GM18909 (cell line): ENCODE measurements around the gene PAX6.

ENCODE experiments used
- ATAC-seq: cut with Tn5 transposase; IDR thresholded peaks from one replicate; pipeline ENCODE4 v1.9.1; 2021; ENCODE audit warnings: mild to moderate bottlenecking; ENCODE audit not compliant: unreplicated experiment, poor library complexity

The PAX6 gene

DNA sequence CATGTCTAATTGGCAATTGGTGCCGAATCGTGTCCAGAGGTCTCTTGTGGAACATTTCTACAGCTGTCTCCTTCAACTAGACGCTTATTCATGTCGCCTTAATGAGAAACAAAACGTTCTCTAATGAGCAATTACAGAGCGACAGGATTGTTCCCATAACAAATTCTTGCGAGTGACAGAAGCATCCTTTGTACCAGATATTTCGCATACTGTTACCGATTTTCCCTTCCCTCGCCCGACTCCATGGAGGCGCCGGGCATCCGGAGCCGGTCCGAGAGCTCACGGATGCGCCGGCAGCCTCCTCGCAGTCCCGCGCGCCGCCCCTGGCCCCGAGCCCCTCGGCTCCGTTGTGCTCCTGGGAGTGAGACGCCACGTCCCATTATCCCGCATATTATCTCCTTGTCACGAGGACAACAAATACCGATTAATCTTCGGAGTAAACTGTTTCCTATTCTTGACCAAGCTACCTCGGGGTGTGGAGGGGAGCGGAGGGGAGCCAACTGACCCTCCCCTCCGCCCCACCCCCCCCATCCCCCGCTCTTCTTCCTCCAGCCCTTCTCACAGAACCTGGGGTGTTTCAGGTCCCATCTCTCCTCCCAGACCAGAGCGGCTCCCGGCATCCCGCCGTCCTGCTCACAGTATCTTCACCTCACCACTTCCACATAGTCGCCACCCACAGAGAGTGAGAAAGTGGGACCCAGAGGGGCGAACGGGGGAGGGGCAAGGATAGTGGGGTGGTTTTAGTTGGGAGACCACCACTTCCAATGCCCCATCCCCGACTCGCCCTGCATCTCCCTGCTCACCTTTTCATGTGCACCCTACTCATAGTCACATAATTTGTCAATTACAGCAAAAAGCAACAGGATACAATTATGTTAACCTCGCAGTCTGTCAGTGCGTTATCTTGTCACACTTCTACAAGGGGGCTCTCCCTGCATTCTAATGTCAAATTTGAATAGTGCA lies 11.4 kb downstream of the PAX6 start:
- no peak for ATAC-seq

DNA sequence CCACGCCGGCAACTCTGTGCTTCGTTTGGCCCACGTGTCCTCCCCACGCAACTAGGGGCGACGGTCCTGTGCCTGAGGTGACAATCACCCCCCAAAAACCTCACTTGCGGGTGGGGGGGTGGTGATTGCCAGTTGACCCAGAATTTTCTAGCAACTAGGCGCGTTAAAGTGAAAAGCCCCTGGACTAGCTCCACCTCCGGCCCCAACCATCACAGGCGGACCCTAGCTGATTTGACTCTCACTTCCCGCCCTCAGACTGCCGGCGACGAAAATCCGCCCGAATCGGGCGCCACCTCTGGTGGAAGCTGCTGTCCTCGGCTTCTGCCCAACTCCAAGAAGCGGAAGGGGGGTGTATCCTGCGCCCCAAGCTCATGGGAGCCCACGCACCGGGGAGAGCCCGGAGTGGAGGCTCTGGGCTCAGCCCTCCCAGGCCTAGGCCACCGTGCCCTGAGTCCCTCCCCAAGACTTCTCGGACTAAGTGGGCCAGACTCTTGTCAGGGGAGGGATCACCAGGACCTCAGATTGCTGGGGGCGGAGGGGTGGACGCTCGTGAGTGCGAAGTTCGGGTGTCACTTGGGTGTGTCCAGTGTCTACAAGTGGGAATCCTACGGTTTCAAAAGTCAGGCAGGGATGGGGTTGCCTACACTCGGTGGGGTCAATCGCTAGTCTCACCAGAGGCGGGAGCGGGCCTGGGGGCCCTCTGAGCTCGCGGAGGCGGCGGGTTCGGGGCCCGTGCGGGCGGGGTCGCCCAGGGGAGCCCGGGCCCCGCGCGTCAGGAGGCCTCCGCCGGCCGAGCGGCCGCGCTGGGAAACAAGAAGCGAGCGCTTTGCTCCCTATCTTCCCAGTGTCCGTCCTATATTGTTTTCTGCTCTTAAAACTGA lies 12.3 kb downstream of the PAX6 start:
- ATAC-seq = peak; percentile 62

DNA sequence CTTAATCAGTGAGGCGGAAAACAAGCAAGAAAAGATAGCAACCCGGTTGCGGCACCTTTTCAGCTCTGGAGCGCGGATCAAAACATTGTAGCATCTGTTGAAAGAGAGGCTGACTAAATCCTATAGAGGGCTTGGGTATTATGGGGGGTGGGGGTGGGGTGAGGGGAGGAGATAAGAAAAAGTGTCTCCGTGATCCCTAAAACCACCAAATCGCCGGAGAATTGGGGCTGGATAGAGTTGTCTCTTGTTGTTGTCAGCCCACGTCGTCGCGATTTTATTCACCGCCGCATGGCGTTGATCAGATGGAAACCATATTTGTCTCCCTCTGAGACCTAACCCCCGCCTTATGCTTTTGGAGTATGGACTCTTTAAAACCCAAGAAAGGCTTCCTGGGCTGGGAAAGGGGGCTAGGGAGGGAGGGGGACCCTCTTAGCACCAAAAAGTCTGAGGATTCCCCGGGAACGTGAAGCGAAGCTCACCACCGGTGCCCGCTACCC lies 13.0 kb downstream of the PAX6 start:
- ATAC-seq = no peak

DNA sequence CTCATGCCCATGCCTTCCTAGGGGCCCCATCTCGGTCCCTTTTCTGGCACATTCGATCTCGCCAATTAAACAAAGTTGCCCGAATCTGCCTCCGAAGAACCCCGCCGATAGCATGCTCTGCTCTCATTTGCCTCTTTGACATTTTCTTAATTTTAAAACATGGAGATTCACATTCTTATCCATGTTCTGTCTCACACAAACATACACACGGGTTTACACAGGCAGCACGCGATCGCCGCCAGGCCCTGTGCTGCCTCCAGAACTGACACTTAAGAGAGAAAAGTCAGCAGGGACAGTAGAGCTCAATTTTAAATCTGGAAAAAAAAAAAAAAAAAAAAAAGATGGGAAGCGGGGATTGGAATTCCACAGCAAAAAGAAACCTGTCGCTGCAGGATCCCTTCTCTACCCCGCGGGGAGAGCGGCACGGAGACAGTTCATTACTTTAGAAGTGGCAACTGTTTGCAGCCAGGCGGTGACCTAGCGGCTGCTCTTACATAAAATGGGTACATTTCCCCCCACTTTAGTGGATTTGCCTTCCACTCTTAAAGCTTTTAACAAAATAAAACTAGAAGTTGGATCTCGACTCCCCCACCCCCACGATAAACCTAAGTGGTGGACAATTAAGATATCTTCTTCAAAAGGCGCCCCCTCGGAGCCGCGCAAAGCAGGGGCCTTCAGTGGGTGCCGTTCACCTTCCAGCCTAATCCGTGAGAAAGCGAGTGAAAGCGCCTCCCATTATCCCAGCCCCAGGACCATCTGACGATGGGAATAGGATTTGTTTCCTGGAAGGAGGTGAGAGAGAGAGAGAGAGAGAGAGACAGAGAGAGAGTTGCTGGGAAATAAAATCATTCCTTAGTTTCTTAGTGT lies 13.7 kb downstream of the PAX6 start:
- no peak for ATAC-seq

DNA sequence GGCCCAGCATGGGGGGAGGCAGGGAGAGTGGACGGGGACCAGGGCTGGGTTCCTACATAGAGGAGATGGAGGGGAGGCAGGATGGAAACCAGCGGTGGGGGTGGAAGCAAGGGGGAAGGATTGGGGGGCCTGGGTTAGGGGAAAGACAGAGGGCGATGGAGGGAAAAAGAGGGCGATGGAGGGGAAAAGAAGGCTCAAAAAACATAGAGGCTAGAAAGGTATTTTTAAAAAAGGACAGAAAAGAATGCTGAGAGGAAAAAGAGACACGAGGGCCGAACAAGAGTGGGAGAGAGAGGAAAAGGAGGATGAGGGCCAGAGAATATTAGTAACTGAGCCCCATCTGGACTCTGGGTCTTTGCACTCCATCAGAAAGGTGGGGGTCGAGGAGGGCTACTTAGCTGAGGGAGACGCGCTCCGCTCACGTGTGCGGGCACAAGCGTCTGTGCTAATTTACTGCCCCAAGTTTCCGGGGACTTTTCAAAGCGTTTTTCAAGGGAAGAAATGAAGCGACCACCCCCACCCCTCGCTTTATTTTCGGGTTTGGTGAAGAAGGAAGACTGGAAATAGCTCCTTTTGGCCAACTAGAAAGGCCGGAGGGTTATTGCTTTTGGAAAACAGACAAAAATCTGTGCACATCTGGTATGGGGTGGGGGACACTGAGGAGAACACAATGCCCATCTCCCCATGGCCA lies 14.5 kb downstream of the PAX6 start:
- ATAC-seq = no peak

DNA sequence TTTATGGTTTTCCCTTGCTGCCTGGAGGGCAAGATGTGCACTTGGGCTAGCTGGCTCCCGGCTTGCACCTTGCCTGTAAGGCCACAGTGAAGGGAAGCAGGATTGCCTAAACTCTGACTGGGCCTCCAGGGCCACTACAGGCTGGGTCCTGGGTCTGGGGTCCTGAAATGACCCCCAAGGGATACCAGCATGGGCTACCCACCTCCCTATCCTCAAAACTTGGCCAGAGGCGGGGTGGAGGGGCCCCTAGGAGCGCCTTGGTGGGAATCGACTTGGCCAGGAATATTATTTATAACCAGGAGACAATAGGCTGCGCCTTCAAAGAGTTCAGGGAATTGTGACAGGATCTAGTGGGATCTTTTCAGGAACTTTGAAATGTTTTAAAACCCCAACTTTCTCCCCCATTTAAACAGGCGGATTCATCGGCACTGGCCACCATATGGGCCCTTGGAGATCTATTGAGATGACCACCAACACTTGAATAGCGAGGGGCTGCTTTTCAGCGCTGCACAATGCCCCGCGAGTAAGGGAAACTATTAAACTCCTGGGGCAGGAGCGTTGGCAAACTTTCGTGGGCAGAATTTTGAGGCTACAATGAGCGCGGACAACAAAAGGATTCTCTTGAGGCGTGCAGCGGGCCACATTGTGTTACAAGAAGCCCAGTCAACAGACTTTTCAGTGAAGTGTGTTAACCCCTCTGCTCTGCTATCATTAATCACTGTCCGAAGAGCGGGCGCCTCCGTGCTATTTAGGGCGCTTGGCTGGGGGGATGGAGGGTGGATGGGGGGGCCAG lies 15.2 kb downstream of the PAX6 start:
- ATAC-seq = no peak

DNA sequence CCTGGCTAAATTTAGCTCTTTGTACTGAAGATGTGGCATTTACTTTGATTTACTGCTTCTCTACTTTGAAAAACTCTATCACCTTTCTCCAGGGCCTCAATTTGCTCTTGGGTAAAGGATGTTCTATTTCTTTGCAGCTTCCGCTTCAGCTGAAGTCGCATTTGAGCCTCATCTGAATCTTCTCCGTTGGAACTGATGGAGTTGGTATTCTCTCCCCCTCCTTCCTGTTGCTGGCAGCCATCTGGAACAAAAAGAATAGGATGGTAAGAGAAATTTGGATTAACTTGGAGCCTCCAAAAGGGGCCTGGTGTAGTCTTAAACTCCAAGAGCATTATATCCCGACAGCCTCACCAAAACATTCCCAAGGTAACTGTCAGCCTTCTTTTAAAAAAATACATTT lies 16.6 kb downstream of the PAX6 start:
- no peak for ATAC-seq

DNA sequence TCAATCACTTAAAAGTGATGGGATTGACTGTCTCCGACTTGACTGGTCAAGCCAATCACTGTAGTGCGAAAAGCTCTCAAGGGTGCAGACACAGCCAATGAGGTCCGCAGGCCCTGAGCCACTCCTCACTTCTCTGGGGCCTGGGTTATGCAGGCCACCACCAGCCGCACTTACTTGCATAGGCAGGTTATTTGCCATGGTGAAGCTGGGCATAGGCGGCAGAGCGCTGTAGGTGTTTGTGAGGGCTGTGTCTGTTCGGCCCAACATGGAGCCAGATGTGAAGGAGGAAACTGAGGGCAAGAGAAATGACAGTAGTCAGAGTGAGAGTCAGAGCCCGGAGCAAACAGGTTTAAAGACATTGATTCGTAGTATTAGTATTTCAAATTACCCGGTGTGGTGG lies 17.9 kb downstream of the PAX6 start:
- no peak for ATAC-seq

DNA sequence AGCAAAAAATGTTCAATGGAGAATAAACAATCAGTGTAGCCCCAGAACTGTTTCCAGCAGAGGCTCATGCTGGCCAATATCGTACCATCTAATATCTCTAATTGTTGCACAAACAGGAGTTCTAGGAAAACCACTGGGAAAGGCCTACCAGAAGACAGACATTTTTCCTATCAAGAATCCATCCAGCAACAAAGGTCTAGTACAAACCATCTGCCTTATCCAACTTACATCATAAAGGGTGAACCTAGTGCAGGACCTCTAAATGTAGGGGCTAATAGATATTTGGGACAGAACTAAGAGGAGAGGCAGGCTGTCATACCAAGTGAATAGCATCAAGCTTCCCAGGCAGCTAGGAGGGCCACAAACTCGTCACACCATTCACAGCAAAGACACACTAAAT lies 18.7 kb downstream of the PAX6 start:
- ATAC-seq = no peak

DNA sequence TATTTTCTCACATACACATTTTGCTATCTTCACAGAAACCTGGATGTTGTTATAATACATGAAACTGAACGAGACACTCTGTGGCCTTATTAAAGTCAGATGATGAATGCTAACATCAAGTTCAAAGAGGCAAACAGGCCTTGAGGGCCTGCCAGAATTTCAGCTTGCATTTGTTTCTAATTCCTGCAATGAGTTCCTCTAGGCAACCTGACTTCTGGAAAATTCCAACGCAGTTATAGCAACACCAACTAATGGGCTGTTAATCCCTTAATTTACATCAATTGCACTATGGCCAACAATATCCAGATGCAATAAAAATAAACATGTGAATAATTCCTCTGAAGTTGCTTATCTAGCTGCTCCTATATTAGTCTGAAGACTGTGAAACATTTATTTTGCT lies 19.1 kb downstream of the PAX6 start:
- ATAC-seq = no peak

DNA sequence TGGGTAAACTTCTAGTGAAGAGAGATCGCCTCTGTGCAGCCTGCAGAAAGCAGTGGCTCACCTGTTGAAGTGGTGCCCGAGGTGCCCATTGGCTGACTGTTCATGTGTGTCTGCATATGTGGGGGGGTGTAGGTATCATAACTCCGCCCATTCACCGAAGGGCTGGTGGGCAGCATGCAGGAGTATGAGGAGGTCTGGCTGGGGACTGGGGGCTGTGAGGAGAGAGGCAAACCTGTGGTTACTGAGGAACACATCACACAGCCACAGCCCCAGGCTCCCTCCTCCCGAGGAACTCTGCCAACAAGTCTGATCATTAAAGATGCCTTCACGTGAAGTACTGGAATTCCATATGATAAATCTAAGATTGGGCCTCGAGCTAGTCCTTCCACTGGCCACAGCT lies 20.5 kb downstream of the PAX6 start:
- no peak for ATAC-seq

DNA sequence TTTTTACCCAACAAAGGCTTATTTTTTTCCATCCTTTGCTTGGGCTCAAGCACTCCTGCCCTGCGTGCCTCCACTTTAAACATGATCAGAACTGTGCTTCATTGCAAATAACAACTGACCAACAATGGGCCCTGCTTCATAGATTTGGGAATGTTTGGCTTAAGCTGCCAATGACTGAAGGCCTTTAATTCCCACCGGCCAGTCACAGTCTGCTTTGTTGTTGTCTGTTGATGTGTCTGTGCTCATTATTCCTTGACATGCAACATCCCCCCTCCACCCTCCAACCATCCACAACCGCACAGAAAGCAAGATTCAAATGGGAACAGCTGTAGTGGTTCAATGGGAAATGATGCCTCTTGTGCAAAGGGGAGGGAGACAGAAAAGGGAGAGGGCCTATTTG lies 23.0 kb downstream of the PAX6 start:
- ATAC-seq = no peak

DNA sequence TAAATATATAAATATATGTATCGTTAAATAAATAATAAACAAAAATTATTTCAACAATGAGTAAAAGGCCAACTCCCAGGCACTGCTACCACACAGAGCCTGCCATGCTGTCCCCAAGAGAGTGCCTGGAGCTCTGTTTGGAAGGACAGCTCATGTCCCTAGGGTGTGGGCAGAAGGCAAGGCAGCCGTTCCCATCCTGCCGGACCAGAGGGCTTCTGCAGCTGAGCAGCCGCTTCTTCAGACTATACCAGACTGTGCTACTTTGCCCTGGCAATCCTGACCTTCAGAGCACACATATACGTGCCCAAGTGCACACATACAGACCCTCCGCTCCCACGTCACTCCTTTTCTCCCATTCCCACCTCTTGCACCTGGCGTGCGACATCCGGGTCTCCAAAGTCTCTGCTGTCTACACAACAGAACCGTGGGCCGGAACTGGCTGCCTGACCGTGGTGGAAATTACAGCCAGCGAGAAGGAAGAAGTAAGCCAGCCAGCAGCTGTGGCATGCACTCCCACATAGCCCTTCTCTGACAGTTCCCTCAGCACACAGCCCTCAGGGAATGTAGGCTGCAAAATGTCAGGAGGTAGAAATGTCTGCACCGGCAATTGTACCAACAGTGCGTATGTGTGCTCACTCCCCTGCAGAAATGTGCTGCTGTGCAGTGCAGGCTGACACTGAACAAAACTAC lies 24.0 kb downstream of the PAX6 start:
- ATAC-seq = no peak

DNA sequence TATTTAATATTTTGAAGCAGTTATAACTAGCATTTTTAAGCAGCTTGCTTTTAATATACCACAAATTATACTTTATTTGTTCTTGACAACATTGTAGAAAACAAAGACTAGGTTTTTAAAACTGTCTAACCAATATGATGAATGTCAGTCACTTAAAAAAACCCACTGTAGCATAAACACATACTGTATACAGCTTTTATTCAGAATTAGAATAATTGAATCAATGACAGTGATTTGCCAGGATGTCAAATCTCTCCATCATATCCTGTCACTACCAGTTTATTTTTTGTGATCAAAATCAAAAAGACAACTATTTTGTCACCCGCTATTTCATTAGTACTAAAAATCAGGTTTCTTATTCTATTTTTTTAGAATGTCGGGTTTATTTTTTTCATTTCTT lies 26.5 kb downstream of the PAX6 start:
- no peak for ATAC-seq

DNA sequence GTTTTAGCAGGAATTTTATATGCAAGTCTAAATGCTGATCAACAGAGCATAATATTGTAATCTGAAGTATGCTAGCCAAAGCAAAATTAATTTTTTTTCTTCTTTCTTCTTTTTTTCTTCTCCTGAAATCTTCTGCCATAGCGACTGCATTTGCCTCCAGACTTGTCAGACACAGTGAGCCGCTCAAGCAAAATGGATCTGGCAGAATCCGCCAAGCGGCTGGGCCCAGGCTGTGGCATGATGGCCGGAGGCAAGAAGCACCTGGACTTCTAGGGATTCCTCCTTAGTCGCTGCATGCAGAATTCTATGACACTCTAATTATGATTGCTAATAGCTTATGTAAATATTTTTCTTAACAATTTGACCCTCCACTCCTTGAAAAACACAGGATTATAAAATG lies 27.9 kb downstream of the PAX6 start:
- ATAC-seq = no peak

DNA sequence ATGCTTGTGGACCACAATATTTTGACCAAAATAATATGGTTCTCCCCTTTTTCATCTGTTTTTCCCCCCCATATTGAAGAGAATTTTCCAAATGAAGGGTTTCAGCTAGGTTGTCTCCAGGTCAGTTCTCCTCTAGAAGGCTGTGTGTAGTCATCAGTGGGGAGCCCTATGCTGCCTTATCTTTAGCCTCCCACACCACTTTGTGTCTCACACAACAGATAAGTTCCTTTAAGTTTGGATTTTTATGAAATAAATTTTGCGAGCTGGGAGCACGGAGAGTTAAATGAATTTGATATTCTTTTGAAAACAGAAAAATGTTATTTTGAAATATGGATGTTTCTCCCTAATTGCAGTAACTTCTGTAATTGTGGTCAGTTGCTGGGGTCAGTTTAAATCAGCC lies 28.9 kb downstream of the PAX6 start:
- no peak for ATAC-seq

DNA sequence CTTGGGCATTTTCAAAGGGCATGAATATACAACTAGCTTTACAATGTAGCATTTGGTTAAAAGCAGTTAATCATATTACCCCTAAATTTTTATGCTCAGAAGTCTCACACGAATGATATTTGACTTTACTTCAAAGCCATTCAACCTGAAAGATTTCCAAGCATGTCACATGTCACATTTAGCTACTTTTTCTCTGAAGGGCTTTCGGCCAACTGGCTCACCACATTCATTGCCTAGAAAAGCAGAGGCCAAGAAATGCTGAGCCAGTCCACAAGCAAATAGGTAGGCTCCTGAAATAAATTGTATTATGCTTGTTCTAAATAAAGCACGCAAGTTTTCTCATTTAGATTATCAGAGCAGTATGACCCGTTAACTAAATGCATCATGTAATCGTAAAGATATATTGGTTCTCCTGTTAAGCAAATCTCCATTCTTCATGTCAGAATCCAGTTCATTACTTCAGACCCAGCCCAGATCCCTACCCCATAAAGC lies 30.6 kb downstream of the PAX6 start:
- no peak for ATAC-seq

DNA sequence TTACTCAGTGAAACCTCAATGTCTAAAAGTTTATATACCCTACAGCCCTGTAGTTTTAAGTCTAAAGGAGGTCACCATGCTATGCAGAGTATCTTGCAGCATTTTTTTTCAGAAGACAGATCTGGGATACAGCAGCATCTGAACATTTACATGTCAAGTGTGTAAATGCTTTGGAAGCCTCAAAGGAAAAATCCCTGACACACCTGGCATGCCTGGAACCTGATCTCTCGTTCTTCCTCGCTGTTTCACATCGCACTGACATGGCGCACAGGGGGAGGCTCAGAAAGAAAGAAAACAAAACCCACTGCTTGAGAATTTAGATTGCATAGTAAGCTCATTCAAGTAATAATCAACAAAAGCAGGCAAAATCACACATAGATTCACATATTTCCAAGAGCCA lies 31.0 kb downstream of the PAX6 start:
- ATAC-seq = no peak
